ENCODE measurements around the gene ACSF3. TPM values are rescaled to one million over a fixed set of nuclear protein-coding genes. Genes with fewer than 3 reads are reported as not detected.

ACSF3 gene
- total and polyA plus RNA-seq, 2 donors (not counting 1 experiment from before 2014, with no cell fraction given): 9.2 to 23.1 TPM

GRCh38 chr16:89189358-89190025, 95.8 kb downstream of the ACSF3 start:
- H3K9me3 ChIP-seq (ENCODE audit: control insufficient read depth, insufficient read depth, low read depth, low read length): no peaks in the 10 kb centered on the region
- no peak for DNase-seq (ENCODE audit: low read depth in 2 of 2)
- H4K20me1 ChIP-seq (ENCODE audit: control insufficient read depth, extremely low read depth, insufficient read depth, low read length): no peaks in the 10 kb centered on the region
- H3K27me3 ChIP-seq (ENCODE audit: control insufficient read depth, insufficient read depth, low read length): no peaks in the 10 kb centered on the region
- H3K4me2 ChIP-seq (ENCODE audit: extremely low read depth, insufficient read depth, low read length): no peak overlapping the region
- no peak overlapping the region for H3K4me3 ChIP-seq (replicated peaks in 1 of 4; ENCODE audit: control extremely low read depth in 1 of 4, insufficient read depth in 1 of 4, low read depth in 3 of 4, low read length in 4 of 4)
- H3K79me2 ChIP-seq (ENCODE audit: control insufficient read depth, insufficient read depth, low read length): no peaks in the 10 kb centered on the region
- no peaks in the 10 kb centered on the region for H3K36me3 ChIP-seq (ENCODE audit: control insufficient read depth, insufficient read depth, low read length)
- no peak overlapping the region for H3K9ac ChIP-seq (ENCODE audit: insufficient read depth, low read length)
- no peak for TF ChIP-seq CTCF (conservative IDR thresholded peaks at IDR 0.05 in 1 of 2, IDR thresholded peaks at IDR 0.05 in 1 of 2; ENCODE audit: low read depth in 1 of 2, low read length in 2 of 2)
- no peak for TF ChIP-seq EZH2 (IDR thresholded peaks at IDR 0.05; ENCODE audit: low read length, missing control alignments)
- no peaks in the 10 kb centered on the region for H3K4me1 ChIP-seq (ENCODE audit: control insufficient read depth, extremely low read depth, insufficient read depth, low read length)
- H3K27ac ChIP-seq (ENCODE audit: insufficient read depth, low read length): no peak overlapping the region
- no peak overlapping the region for H2AFZ ChIP-seq (ENCODE audit: low read length)

DNA sequence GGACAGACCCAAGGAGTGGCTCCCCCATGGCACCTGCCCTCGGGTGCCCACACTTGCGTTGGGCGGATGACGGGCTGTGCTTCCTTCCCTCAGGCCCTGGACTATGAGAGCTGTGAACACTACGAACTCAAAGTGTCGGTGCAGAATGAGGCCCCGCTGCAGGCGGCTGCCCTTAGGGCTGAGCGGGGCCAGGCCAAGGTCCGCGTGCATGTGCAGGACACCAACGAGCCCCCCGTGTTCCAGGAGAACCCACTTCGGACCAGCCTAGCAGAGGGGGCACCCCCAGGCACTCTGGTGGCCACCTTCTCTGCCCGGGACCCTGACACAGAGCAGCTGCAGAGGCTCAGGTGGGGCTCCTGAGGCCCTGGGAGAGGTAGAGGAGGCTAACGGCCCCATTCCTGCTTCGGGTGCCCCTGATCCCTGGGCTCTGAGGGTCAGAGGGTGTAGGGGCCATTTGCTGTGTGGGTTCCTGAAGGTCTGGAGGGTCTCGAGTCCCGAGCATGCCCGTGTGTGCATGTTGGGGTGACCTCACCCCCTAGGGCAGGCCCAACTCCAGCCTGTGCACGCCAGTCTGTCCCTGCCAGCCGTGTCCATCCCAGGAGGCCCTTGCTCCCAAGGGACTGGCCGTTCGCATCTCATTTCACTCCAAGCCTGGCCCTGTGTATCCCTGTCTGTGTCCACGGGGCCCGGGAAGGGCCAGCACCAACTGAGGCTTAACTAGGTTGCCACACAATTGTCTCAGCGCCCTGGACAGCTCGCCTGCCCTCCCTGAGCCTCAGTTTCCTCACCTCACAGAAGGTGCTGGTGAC, 96.7 kb downstream of the ACSF3 start:
- Histone ChIP-seq H3K27me3 (ENCODE audit: control insufficient read depth, insufficient read depth, low read length) (no peaks in the 10 kb centered on the region), H3K4me2 (ENCODE audit: extremely low read depth, insufficient read depth, low read length) (no peak overlapping the region), H3K4me1 (ENCODE audit: control insufficient read depth, extremely low read depth, insufficient read depth, low read length) (no peaks in the 10 kb centered on the region), H3K9ac (ENCODE audit: insufficient read depth, low read length) (no peak overlapping the region), H4K20me1 (ENCODE audit: control insufficient read depth, extremely low read depth, insufficient read depth, low read length) (no peaks in the 10 kb centered on the region), H3K4me3 (replicated peaks in 1 of 4; ENCODE audit: control extremely low read depth in 1 of 4, insufficient read depth in 1 of 4, low read depth in 3 of 4, low read length in 4 of 4) (no peak overlapping the region), H3K27ac (ENCODE audit: insufficient read depth, low read length) (no peak overlapping the region), H3K36me3 (ENCODE audit: control insufficient read depth, insufficient read depth, low read length) (no peaks in the 10 kb centered on the region), H3K79me2 (ENCODE audit: control insufficient read depth, insufficient read depth, low read length) (no peaks in the 10 kb centered on the region), H2AFZ (ENCODE audit: low read length) (no peak overlapping the region), H3K9me3 (ENCODE audit: control insufficient read depth, insufficient read depth, low read depth, low read length) (no peaks in the 10 kb centered on the region)
- no peak for DNase-seq (ENCODE audit: low read depth in 2 of 2)
- TF ChIP-seq CTCF (conservative IDR thresholded peaks at IDR 0.05 in 1 of 2, IDR thresholded peaks at IDR 0.05 in 1 of 2; ENCODE audit: low read depth in 1 of 2, low read length in 2 of 2) (no peak), EZH2 (IDR thresholded peaks at IDR 0.05; ENCODE audit: low read length, missing control alignments) (no peak)

DNA sequence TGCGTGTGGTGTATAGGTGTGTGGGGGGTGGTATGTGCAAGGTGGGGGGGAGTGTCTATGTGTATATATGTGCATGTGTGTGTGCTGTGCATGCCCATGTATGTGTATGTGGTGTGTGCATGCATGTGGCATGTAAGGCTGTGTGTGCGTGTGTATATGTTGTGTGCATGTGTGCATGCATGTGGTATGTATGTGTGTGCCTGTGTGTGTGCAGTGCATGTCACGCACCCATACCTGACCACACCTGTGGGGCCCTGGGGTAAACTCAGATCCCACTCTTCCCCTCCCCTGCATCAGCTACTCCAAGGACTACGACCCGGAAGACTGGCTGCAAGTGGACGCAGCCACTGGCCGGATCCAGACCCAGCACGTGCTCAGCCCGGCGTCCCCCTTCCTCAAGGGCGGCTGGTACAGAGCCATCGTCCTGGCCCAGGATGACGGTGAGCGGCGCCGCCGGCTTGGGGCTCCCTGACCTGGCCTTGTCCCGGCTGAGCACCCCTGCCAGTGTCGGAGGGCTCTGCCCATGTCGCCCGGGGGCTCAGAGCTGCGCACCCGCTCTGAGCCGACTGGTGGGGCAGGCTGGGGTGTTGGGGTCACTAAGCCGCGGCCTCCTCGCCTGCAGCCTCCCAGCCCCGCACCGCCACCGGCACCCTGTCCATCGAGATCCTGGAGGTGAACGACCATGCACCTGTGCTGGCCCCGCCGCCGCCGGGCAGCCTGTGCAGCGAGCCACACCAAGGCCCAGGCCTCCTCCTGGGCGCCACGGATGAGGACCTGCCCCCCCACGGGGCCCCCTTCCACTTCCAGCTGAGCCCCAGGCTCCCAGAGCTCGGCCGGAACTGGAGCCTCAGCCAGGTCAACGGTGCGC, 97.6 kb downstream of the ACSF3 start:
- H3K27ac ChIP-seq (ENCODE audit: insufficient read depth, low read length): no peak overlapping the region
- H4K20me1 ChIP-seq (ENCODE audit: control insufficient read depth, extremely low read depth, insufficient read depth, low read length): no peaks in the 10 kb centered on the region
- H3K79me2 ChIP-seq (ENCODE audit: control insufficient read depth, insufficient read depth, low read length): no peaks in the 10 kb centered on the region
- TF ChIP-seq CTCF (conservative IDR thresholded peaks at IDR 0.05 in 1 of 2, IDR thresholded peaks at IDR 0.05 in 1 of 2; ENCODE audit: low read depth in 1 of 2, low read length in 2 of 2) (no peak), EZH2 (IDR thresholded peaks at IDR 0.05; ENCODE audit: low read length, missing control alignments) (no peak)
- H3K36me3 ChIP-seq (ENCODE audit: control insufficient read depth, insufficient read depth, low read length): no peaks in the 10 kb centered on the region
- H2AFZ ChIP-seq (ENCODE audit: low read length): no peak overlapping the region
- no peaks in the 10 kb centered on the region for H3K4me1 ChIP-seq (ENCODE audit: control insufficient read depth, extremely low read depth, insufficient read depth, low read length)
- no peaks in the 10 kb centered on the region for H3K27me3 ChIP-seq (ENCODE audit: control insufficient read depth, insufficient read depth, low read length)
- no peak overlapping the region for H3K9ac ChIP-seq (ENCODE audit: insufficient read depth, low read length)
- no peaks in the 10 kb centered on the region for H3K9me3 ChIP-seq (ENCODE audit: control insufficient read depth, insufficient read depth, low read depth, low read length)
- DNase-seq (ENCODE audit: low read depth in 2 of 2): no peak
- H3K4me3 ChIP-seq (replicated peaks in 1 of 4; ENCODE audit: control extremely low read depth in 1 of 4, insufficient read depth in 1 of 4, low read depth in 3 of 4, low read length in 4 of 4): no peak overlapping the region
- no peak overlapping the region for H3K4me2 ChIP-seq (ENCODE audit: extremely low read depth, insufficient read depth, low read length)

Data from fibroblast of lung (primary cell).